HG03066 (cell line): Measurements from ENCODE around the gene OR7G2.
A peak's percentile ranks its signal among the peaks of the same experiment; 100 is the strongest.

Source experiments
- ATAC-seq: cut with Tn5 transposase; IDR thresholded peaks from one replicate; pipeline ENCODE4 v1.9.1; 2021; ENCODE audit warnings: low read depth; ENCODE audit not compliant: unreplicated experiment

The OR7G2 gene

DNA sequence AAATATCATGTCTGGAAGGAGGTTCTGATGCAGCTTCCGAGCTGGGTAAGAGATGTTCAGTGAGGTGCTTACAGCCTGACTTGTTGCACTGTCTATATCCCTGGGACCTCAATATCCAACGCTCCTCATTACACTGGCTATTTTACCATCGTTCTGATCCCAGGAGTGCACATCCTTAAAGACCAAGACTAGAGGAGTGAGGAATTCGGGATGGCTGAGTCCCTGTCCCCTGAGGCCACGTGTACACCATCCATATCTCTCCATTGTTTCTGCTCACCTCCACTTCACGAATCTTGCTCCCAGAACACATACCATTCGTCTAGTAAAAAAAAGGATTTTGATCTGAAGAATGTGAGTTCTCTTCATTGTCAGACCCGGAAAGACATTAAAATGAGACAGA lies at the start of gene OR7G2:
OR7G2 (minus strand) TSS at position 101 of the 400 bp plus-strand sequence. CDS start 4,232 bp downstream, outside the sequence.
- no peak for ATAC-seq

DNA sequence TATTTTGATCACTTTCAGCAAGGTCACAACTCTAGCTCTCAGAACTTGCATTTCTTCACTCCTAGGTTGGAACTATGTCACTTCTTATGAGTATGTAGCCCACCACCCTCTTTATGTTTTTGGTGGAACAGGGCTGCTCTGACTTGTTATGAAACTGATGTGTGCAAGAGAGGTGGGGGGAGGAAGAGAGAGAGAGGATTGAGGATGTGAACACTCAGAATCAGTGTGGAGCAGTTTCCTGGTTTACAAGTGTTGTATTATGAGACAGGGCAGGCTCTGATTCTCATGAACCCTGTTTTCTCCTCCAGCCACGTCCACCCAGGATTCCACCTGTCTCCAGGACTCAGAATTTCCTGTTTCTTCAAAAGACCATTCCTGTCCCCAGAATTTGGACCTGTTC lies 49.0 kb upstream of the OR7G2 start:
- ATAC-seq, result no peak

DNA sequence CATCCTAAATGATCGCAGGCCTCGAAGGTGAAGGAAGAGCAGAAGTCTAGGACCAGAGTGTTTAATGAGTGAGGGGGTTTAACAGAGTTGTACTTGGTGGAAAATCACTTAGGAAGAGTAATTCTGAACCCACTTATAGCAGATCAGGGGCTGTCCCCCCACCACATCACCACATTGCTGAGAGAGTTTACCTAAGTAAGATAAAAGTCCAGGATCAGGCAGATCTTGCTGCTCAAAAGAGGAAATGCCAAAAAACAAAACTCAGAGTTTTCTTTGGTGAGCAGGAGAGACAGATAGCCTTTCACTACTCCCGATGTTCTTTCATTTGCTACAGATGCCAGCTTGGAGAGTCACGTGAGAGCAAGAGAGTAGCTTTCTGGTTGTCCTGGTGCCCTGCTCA lies 48.3 kb upstream of the OR7G2 start:
- ATAC-seq, result no peak

DNA sequence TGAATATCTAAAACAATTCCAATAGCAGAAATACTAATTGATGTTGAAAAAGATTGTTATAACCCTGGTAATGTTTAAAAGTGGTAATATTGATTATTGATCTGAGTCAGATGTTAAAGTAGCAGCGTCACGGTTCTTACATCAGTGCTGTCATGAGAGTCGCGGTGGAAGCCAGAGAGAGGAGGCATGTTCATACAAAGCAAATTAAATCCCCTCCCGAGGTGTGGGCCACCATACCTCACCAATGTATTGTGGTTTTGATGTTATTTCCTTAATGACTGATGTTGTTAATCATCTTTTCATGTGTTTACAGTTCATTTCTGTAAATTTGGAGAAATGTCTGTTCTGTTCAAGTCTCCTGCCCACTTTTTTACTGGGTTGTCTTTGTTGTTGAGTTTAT lies 44.1 kb upstream of the OR7G2 start:
- no peak for ATAC-seq

DNA sequence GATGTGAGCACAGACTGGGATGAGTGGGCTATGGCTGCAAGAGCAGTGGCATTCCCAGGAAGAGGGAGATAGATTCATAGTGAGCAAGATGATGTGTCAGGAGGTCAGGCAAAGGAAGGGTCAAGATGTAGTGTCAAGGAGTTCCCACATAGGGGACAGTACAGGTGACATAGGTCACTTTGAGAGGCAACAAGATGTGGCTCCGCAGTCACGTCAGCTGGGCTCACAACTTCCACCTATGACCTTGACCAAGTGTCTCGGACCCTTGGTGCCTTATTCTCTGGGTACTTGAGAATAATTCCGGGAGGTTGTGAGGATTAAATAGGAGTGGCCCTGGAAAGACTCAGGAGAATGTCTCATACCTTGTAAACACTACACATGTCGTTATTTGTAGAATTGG lies 43.4 kb upstream of the OR7G2 start:
- ATAC-seq, result no peak

DNA sequence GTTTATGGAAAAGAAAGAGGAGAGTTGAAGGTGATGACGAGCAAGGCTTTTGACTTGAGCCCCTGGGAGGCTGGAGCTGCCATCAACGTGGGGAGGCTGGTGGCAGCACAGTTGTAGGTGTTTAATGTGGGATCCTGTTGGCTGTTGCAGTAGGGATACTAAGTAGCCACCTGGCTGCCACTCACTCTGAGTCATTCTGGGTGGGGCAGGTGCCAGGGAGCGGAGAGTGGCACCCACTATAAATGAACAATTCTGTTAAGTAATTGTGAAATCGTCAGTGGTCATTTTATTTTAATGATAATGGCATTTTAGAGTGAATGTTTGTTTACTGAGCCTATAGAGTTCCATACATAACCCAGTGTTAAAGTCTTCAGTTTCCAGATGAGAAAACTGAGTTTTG lies 42.7 kb upstream of the OR7G2 start:
- no peak for ATAC-seq

DNA sequence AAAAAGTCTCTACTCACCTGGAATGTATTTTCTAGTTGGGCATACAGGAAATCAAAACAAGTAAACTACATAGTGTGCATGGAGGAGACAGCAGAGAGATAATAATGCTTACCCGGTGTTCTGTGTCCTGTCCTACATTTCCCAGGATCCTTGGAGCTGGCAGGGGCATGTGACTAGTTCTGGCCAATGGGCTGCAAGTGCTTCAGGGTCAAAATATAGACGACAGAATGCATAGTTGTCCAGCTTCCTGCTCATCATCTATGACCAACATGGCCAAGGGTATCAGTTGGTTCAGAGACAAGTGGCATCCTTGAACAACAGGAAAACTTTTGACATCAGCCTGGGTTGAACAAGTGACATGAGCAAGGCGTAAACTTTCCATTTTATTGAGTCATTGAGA lies 41.4 kb upstream of the OR7G2 start:
- ATAC-seq, result no peak

DNA sequence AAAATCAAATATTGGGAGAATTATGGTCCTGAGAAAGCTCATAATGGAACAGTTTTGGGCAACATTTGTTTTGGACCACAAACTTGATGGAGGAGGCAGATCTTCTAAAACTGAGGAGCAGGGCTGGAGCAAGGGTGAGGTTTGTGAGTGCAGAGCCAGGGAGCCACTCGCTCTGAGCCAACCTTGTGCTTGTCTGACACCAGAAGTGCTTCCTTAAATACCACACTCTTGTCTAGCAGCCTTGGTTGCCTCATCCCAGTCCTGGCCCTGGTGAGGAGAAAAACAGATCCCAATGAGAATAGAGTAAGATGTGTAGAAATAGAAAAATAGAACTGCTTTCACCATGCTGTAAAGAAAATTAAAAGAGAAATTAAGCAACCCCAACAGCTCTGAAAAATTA lies 39.6 kb upstream of the OR7G2 start:
- ATAC-seq, result no peak

DNA sequence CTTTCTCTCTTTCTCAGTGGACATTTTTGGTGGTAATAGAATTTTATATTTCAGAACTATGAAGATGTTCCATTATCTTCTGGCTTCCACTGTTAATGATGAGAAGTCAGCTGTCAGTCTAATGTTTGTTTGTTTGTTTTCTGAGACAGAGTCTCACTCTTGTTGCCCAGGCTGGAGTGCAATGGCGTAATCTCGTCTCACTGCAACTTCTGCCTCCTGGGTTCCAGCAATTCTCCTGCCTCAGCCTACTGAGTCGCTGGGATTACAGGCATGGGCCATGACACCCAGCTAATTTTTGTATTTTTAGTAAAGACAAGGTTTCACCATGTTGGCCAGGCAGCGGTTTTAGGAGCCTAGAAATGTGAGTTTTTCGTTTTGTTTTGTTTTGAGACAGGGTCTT lies 37.6 kb upstream of the OR7G2 start:
- ATAC-seq, result no peak

DNA sequence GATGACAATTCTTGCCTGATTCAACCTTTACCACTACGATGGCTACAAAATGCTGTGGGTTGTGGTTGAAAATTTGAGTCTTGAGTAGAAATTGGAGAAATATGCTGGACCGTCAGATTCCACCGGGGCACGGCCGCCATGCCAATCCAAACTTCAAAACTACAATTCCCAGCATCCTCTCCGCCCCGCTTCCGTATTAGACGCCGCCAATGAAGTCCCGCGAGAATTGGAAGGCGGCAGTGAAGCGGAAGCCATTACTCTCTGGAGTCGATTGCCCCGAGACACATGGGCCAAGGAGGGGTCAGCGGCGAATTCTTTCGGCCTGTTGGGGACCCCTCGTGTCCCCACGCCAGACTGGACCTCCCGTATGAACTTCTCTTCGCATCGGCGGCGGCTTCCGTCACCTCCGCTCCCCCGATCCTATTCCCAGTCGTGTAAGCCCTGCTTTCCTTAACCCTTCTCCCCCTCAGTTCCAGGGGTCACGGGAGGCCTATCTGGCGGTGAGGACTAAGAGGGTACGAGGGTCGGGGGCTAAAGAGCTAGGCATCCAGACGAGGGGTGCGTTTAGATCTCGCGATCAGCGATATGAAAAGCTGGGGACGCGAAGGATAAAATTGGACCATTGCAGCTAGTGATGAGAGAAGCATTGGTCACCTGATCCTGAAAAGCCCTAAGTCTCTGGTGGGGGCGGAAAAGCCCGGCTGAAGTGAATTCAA lies 33.0 kb upstream of the OR7G2 start, which contains the start of gene ZNF317:
ZNF317 (plus strand) TSS at position 239 of the 716 bp plus-strand sequence. CDS start 15,620 bp downstream, outside the sequence.
- peak; percentile 87 for ATAC-seq

DNA sequence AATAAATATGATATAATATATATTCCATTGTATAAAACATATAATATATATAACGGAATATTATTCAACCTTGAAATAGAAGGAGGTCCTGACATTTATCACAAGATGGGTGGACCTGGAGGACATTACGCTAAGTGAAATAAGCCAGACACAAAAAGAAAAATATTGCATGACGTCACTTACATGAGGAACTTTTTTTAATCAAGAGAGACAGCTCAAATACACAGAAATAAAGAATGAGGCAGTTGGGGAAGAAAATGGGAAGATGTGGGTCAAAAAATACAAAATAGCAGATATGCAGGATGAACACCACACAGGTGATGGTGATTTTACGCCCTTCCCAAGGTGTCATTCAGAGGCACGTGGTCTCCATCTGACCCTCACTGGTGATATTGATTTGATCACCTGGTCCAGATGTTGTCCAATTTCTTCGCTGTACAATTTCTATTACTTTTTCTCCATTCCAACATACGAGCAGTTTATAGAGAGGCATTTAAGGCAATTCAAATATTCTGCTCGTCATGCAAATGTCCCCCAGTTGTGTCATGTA lies 32.4 kb upstream of the OR7G2 start:
- no peak for ATAC-seq

DNA sequence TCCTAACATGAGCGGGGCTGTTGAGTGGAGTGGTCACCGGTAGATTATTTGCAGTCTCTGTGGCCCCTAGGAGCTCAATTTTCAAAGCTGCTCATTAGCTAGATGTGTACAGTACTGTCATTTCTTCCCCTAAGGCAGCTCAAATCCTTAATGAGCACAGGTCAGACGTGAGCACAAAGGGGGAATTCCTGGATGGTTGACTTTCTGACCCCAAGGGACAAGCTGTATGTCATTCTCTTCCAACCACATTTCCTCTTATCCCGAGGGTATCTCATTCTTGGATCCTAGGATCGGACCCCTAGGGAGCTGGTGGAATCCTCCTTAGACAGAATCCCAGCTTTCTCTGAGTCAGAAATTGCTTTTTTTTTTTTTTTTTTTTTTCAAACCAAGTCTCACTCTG lies 25.1 kb upstream of the OR7G2 start:
- ATAC-seq, result no peak

DNA sequence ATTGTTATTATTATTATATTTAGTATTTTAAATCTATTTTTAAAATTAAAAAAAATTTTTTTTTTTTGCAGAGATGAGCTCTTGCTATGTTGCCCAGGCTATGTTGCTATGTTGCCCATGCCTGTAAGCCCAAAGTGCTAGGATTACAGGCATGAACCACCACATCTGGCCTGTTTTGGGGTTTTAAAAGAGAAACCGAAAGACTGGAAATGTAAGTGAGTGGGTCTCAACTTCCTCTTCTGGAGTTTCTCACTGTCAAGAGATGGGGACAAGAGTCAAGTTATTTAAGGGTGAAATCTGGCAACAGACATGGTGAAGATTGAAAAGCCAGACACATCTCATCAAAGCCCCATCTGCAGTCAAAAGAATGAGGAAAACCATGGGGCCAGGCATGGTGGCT lies 23.7 kb upstream of the OR7G2 start:
- no peak for ATAC-seq

DNA sequence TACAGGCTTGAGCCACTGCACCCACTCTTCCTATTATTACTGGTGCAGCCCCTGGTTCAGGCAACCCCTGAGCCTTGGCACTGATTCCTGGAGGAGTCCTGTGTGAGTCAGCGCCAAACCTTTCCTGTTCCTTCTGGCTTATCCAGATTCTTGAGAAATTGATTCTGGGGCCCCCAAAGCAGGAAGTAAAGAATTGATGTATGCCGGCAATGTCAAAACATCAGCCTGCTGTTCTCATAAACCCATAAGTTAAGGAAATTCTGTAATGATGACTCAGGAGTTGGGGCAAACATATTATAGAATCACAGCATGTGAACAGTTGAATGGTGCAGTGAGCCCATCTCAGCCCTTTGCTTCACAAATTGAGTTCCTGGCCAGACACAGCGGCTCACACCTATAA lies 20.9 kb upstream of the OR7G2 start:
- ATAC-seq, result no peak

DNA sequence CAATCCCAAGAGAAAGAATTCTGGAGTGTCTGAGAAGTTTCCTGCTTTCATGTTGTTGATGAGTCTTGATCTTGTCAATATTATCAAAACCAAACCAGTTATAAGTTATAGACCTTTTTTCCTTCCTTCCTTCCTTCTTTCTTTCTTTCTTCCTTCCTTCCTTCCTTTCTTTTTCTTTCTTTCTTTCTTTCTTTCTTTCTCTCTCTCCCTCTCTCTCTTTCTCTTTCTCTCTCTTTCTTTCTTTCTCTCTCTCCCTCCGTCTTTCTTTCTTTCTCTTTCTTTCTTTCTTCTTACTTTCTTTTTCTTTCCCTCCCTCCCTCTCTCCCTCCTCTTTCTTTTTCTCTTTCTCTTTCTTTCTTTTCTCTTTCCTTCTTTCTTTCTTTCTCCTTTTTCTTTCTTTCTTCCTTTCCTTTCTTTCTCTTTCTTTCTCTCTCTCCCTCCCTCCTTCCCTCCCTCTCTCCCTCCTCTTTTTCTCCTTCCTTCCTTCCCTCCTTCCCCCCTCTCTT lies 19.7 kb upstream of the OR7G2 start, which contains the start of gene OR7G3:
OR7G3 (minus strand) TSS at position 51 of the 506 bp plus-strand sequence; CDS start at position 51, 0 bp downstream.
- no peak for ATAC-seq

DNA sequence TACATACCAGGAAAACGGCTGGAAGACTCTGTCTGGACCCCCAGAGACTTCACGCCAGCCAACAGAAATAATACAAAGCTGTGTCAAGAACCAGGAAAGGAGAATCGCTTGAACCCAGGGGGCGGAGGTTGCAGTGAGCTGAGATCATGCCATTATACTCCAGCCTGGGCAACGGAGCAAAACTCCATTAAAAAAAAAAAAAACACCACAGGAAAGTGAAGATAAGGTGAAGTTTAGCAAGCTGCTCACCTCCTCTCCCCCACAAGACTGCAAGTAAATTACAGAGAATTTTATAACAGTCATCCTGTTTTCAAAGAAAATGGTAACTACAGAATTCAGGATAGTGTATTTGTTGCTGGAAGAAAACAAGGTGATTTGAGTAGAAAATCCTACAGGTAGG lies 9.3 kb upstream of the OR7G2 start:
- no peak for ATAC-seq

DNA sequence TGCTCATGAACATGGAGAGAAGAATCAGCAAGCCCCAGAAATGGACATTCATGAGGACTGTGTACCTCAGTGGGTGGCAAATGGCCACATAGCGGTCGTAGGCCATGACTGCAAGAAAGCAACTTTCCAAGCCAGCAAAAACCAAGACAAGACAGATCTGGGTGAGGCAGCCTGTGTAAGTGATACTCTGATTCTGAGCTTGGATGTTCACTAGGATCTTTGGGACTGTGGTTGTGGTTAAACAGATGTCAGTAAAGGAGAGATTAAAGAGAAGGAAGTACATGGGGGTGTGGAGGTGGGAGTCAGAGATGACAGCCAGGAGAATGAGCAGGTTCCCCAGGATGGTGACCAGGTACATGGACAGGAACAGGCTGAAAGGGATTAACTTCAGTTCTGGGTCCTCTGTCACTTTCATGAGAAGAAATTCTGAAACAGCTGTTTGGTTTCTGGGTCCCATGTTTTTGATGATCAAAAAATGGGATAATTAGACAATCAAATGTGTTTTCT lies 8.1 kb upstream of the OR7G2 start, which contains the start of gene OR7G1:
OR7G1 (minus strand) TSS at position 457 of the 507 bp plus-strand sequence; CDS start at position 457, 0 bp downstream.
- ATAC-seq, result no peak

DNA sequence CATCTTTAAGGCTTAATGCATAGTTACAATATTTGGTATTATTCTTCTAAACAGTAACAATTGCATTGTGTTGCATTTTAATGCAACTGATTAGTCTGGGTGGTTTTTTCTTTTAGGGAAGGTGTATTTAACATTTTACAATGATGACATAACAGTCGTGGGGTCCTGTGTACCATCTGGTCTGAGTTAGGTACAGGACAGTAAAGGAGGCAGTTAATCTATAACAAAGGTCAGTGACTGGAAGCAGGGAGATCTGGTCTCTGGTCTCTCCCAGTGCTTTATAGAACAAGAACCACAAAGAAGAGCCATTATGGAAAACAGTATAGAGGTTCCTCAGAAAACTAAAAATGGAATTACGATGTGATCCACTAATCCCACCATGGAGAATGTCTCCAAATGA lies 2.7 kb upstream of the OR7G2 start:
- ATAC-seq, result no peak

DNA sequence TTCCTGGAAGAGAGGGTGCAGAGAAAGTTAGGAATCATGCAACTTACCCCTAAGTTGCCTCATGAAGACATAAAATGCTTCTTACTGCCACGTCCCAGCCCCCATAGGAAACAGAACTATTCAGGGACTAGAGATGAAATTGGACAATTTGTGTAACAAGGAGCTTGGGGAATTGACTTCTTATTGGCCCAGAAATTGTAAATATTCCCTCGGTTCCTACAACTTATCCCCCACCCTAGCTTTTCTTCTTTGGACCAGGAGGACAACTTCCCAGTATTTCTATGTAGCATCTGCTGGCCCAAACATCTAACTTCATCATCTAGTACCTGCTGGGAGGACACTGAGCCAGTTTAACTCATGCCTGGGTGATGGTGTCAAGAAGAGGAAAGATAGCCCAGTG lies 20.5 kb downstream of the OR7G2 start, which contains the start of gene OR1M1:
OR1M1 (plus strand) TSS at position 301 of the 400 bp plus-strand sequence. CDS start 6,184 bp downstream, outside the sequence.
- ATAC-seq, result no peak

DNA sequence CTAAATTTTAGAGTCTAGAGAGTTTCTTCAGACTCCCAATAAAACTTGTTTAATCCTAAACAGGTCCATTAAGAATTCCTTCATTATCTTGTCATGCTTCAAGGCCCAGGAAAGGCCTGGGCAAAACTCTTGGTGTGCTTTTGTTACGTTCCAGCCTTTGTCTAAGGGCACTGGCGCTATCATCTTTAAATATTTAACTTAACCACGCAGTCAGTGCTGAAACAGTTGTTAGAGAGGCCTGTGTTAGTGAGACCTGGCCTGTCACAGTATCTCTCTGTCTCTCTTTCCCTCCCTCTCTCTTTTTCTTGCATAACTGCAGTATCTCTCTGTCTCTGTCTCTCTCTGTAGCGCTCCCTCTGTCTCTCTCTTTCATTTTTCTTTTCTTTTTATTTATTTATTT lies 28.6 kb downstream of the OR7G2 start:
- no peak for ATAC-seq

DNA sequence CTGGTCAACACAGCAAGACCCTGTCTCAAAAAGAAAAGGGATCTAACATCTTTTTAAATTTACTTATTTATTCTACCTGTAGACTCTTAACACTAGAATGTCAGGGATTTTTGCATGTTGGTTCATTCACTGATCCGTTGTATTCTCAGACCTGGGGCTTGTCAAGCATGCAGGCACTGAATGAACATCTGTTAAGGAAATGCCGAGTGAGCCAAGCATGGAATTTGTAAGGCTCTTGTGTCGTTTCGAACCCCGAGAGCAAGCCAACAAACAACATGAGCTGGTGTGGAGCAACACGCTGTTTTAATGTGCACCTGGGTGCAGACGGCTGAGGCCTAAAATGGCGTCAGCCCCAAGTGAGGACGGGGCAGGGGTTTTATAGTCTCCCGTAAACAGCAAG lies 30.4 kb downstream of the OR7G2 start:
- no peak for ATAC-seq
